GM12872 (cell line): ENCODE measurements around the gene CCDC102A.

Experiments
- TF ChIP-seq, protein P1 (sequence below): IDR thresholded peaks from 3 replicates; pipeline ENCODE4 v1.5.1; 2011; ENCODE audit warnings: low read depth, mild to moderate bottlenecking, low read length, moderate library complexity; ENCODE audit not compliant: insufficient read depth

The CCDC102A gene

DNA sequence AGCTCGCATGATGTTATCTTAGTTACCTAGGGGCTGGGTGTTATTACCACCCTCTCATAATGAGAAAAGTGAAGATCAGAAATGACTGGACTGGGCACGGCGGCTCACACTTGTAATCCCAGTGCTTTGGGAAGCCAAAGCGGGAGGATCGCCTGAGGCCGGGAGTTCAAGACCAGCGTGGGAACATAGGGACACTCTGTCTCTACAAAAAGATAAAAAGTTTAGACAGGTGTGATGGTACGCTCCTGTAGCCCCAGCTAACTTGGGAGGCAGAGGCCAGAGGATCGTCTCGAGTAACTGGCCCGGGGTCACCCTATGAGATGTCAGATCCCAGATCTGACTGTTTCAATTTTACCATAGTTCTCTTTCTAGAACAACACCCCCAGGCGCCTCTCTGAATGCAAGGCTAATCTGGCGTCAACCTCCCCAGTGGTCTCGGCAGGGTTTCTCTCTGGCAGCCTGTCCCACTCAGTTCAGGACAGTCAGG is 1.9 kb upstream of the CCDC102A start:
- TF ChIP-seq, protein P1, sequence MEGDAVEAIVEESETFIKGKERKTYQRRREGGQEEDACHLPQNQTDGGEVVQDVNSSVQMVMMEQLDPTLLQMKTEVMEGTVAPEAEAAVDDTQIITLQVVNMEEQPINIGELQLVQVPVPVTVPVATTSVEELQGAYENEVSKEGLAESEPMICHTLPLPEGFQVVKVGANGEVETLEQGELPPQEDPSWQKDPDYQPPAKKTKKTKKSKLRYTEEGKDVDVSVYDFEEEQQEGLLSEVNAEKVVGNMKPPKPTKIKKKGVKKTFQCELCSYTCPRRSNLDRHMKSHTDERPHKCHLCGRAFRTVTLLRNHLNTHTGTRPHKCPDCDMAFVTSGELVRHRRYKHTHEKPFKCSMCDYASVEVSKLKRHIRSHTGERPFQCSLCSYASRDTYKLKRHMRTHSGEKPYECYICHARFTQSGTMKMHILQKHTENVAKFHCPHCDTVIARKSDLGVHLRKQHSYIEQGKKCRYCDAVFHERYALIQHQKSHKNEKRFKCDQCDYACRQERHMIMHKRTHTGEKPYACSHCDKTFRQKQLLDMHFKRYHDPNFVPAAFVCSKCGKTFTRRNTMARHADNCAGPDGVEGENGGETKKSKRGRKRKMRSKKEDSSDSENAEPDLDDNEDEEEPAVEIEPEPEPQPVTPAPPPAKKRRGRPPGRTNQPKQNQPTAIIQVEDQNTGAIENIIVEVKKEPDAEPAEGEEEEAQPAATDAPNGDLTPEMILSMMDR, result no peak

DNA sequence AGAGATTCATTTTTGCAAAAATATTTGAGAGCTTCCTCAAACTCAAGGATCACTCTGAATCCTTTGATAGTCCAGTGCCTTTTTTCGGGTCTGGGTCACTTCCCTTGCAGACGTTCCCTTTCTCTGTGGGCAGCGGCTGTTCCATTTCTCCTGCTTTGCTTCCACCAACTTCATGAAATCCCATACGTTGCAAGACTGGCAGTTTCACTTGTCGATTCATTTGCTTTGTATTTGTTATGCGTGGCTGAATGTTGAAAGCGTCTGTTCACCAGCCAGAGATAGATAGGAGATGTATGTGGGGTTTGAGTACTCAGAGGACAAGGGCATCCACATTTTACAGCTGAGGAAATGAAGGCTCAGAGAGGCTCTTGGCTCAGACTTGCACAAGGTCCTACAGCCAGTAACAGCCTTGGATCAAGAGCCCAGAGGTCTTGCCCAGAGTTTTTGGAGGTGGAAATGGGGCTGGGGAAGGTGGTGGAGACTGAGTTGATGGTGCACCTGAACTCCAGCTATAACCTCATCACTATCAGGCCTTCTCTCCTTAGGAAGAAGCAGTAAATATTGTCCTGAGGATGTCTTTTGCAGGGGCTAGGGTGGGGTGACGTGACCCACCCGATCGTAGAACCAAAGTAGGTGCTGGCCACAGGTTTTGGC is 1.3 kb upstream of the CCDC102A start:
- TF ChIP-seq, protein P1, result no peak

DNA sequence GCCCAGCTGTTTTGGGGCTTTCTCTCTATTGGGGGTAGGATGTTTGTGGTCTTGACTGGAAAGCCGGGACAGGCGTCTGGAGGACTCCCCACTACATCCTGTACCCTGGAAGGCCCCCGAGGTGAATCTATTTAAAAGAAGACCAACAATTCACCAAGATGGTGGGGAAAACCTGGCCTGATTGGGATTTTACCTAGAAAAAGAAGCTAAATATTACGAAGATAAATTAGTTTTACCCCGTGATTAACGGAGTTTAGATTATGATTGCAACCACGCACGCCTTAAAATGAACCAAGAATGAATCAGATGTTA is 779 bp upstream of the CCDC102A start:
- TF ChIP-seq, protein P1, result no peak

DNA sequence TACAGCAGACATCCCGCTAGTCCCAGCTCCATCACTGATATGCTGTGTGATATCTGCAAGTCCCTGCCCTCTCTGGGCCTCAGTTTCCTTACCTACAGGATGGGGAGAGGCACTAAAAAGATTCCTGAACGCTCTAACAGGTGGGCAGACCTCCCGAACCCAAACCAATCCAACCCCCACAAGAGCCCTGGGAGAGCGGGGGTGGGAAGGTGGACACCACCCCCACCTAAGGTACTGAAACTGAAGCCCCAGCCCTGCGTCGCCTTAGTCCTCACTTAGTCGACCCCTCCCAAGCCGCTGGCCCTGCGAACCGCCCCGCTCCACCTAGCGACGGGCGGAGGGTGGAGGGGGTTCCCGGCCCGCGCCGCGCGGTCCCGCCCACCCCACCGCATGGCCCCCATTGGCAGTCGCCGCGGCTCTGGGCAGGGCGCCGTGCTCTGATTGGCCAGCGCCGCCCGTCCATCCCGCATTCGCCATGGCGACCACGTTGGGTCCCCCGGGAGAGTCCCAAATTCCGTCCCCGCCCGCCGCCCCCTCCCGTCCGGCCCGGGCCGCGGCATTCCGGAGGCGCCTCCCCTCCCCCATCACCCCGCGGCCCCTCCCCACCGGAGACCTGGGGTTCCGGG is 578 bp downstream of the CCDC102A start:
- TF ChIP-seq, protein P1, result peak; percentile 25; the same call in 1 of the 3 replicates

DNA sequence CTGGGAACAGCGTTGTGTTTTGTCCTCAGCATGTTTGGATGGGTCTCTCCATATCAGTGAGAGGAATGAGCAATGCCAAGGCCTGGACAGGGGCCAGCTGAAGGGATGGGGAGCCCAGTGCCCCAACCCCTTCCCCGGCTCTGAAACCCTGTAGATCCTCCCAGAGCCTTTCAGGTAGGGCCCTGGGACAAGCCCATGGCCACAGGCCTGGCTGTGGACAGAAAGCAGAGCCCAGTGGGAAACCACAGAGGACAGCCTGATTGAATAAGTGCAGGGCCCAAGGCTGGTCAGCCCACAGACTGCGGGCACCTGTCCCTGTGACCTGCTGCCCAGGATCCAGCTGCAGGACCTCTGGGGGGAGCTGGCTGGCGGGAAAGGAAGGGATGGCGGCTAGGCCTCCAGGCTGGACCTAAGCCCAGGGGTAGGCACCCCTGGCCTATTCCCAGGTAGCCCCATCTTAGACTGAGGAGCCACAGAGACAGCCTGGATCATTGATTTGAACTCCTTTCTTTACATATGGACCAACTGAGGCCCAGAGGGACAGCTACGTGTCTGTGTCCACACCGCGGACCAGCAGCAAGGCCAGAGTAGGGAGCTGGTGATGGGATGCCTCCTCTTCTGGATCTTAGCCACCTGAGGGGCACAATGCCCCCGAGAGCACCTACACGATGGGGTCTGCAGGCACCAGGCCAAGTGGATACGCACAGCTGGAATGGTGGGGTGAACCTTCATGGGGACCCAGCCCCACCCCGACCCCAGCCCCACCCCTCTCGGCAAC is 1.3 kb downstream of the CCDC102A start:
- TF ChIP-seq, protein P1, result no peak

DNA sequence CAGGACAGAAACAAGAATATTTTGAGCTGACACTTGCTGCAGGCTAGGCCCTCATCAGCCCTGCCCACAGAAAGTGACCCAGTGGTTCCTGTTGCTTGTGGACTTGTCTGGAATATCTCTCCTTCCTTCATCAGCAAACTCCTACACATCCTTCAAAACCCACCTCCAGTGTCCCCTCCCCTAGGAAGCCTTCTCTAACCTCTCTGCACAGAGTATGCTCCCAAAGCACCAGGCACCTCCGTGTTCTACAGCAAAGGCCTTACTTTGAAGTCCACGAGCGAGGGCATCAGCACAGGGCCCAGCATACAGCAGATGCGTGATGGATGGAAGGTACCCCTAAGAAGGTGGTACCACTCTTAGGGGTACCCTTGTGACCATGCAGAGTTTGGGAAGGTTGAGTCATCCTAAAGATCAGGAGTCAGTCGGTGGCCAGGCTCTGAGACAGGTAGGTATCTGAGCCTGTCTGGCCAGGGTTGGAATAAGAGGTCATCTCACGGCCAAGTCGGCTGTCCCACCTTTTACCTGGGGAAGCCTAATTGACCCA is 2.0 kb downstream of the CCDC102A start:
- TF ChIP-seq, protein P1, result no peak

DNA sequence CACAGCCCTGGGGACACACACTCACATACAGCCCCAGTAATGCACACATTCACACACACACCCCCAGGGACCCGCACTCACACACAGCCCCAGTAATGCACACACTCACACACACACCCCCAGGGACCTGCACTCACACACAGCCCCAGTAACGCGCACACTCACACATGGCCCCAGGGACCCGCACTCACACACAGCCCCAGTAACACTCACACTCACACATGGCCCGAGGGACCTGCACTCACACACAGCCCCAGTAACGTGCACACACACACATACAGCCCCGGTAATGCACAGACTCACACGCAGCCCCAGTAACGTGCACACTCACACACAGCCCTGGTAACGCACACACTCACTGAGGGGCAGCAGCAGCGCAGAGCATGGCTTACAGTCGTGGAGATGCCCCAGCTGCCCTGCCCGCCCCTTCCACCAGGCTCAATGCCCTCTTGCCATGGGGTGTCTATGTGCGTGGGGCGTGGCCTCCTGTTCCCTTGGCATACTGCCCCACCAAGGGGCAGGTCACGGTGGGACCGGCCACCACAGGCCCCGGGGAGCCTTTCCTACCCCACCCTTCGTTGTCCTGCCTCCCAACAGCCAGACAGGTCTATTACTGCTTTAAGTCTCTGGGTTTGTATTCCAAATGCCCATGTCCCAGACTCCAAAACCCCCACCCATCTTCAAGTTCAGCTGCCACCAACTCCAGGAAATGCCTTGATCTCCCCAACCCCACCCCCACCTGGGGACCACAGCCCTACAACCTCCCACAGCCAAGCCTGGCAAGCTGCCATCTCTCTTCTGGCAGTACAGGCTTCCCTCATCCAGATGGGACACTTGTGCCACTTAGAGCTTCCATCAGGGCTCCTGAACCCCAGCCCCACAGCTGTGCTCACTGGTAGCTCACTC is 2.7 kb downstream of the CCDC102A start:
- TF ChIP-seq, protein P1, result no peak
